ENCODE results near the gene KHDC4.

KHDC4 gene

DNA sequence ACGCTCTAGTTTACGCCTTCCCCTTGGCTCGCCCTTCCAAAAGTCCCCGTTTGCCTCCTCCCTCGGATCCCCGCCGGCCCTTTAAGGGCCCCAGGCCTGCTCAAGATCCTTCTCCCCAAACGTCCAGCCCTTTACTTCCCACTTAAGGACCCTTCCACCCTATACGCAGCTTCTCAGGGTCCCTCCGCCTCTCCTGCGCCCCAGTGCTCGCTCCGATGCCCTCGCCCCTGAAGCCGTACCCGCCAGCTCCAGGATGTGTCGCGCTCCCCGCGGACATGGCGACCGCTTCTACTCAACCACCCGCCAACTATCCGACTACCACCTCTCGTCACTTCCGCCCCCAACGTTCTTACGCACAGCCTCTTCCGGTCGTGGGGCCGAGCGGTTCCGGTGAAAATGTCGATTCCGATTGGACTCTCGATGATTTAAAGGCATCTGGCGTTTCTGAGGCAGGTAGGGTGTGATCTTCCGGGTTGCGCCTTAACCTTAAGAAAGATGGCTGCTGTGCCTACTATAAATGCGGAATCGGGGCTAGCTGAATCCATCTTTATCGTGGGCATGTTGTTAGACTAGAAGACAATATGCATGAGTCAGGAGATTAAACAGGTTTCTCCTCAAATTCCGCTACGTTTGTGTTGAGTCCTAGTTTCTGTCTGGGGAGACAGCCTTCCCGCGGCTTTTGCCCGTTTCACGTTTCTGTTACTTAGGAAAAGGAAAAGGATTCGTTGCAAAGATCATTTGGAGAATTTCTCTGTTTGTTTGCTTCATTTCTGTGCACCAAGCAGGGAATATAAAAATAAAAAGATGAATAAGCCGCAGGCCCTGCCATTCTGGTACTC is at the start of gene KHDC4:
TSS of gene KHDC4 (minus strand) at position 317 of the 839 bp plus-strand sequence. CDS start at position 277, 40 bp downstream.
- in situ Hi-C loops (cut with HindIII; ENCODE audit: low sequenced_read_pairs): no loop called here

GRCh38 chr1:155983191-155984024 is 49.2 kb upstream of the KHDC4 start:
- in situ Hi-C loops (cut with HindIII; ENCODE audit: low sequenced_read_pairs): no loop called here

DNA sequence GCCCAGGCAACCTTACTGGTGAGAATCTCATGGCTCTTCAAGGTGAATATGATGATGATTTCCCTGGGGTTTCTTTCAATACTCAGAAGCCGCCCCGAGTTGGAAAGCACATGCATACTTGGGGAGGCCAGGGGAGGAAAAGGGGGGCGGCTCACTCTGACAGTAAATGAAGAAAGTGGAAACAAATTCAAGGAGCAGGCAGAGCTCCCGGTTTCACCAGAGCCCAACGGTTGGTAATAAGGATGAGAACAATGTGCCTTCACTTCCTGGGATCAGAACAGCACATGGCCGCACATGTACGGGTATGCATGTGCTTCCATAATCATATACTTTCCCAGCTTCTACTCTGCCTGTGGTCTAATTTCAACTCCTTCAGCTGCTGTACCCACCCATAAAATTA is 47.9 kb upstream of the KHDC4 start:
- in situ Hi-C loops (cut with HindIII; ENCODE audit: low sequenced_read_pairs): no loop called here

DNA sequence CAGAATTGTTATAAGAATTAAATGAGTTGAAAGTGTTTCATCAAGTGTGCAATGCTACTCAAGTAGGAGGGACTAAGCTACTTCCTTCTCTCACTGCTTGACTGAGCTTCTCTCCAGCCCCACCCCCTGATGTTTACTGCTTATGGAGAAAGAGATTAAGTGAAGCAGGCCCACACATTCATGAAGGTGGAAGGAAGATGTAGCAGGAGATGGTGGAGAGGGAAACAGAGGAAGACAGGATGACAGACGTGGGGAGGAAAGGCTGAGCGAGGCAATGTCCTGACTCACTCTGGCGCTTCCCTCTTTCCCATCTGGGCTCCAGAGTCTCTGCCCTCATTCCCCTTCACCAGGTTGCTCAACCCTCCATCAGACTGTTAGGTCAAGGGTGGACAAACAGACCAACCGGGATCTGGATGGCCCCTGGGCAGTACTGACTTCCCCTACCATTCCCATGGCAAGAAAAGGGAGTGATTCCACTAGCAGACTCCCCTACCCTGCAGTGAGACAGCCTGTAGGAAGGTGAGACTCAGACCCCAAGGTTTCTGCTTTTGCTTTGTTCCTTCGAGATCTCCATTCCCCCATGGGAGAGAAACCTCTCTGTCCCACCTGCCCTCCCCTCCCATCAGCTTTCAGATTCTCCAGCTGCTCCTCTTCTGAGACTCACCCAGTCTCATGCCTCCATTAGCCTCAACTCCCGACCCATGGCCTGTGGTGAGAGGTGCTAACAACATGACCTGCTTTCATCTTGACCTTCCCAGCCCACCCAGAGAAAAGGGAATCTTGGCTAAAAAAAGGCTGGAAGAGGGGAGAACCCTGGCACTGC is 47.3 kb upstream of the KHDC4 start:
- in situ Hi-C loops (cut with HindIII; ENCODE audit: low sequenced_read_pairs): no loop called here

DNA sequence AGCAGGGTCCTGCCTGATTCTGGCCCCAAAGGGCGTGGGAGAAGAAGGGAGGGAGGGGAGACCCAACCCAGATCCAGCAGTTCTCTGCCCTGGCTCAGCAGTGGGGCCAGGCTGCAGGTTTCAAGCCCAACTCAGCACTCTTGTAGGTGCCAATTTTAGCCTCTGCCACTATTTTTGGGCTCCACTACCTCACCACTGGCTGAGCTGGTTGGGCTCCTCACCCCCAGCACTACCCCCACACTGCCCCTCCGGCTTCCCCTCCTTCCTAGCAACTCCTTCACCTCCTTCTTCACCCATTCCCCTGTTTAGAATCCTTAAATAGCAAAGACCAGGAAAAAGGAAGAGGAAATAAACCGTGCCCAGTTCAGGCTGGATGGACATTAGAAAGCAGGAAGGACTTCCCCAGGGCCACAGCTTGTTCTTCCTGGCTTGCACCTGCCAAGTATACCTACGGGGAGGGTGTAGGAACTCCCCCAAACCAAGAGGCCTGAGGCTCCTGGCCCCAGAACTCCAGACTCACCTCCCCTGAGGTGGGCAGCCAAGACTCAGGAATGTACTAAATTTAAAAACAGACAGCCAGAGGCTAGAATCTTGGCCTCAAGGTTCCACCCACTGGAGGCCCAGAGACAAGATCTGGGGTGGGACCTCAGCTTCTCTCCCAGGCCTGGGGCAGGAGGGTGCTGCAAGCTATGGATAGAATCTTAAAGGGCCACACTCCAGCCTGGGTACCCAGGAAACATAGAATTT is 45.6 kb upstream of the KHDC4 start:
- in situ Hi-C loops (cut with HindIII; ENCODE audit: low sequenced_read_pairs): no loop called here

- in situ Hi-C loops (cut with HindIII; ENCODE audit: low sequenced_read_pairs): no loop called here
Measured at GRCh38 chr1:155978973-155979429, 44.8 kb upstream of the KHDC4 start.

DNA sequence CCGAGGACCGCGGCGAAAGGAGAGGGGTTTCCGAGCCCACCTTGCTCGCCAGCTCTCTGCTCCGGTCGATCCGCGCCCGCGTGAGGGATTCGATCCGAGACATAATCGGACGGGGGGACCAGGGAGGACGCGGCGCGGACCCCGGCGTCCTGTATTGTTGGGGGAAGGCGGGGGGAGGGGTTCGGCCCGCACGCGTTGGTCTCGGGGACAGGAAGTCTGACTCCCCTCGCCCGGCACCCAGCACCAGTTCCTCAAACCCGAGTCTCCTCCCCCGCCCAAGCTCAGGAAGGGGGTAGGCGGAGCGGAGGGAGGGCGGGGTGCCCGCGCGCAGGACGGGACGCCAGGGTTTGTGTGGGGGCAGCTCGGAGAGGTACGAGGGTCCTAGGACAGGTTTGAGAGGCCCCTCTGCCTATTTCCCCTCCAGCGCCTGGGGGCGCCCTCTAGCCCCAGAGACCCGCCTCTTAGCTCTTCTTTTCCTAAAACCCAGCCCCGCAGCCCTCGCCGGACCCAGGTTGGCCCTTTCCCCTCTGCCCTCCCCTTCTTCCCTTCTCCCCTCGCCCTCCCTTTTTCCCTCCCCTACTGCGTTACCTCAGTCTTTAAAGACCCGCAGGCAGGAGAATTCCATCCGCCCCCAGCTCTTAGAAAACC is 44.2 kb upstream of the KHDC4 start, which contains the start of gene ARHGEF2:
TSS of gene ARHGEF2 (minus strand) at position 223 of the 648 bp plus-strand sequence. CDS start at position 103, 120 bp downstream.
- in situ Hi-C loops (cut with HindIII; ENCODE audit: low sequenced_read_pairs): no loop called here

DNA sequence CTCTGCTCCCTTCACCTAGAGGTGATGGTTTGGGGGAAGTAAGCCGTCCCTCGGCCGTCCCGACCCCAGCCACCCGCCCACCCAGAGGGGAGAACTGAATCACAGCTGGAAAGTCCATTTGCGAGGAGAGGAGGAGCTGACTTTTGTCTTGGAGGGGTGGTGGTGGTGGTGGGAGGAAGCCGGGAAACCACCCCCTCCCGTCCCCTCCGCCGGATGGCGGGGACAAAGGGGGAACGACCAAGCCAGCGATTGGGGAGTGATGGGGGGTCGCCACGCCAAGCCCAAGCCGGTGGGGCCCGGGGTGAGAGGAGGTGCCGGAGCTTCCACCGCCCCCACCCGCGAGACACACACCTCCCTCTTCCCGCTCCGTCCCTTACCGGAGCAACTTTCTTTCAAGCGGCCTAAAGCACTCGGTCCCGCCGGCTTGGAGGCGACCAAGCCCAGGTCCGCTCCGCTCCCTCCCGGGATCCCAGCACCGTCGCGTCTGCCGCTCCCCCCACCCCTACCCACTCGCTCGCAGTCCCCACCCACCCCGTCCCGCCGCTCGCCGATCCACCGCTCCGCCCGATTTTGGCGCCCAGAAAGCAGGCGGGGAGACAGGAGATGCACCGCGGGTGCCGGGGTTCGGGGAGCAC is 43.6 kb upstream of the KHDC4 start:
- in situ Hi-C loops (cut with HindIII; ENCODE audit: low sequenced_read_pairs): no loop called here

- in situ Hi-C loops (cut with HindIII; ENCODE audit: low sequenced_read_pairs): no loop called here
Measured at GRCh38 chr1:155976913-155977689, 42.9 kb upstream of the KHDC4 start.

- in situ Hi-C loops (cut with HindIII; ENCODE audit: low sequenced_read_pairs): no loop called here
Measured at GRCh38 chr1:155976062-155976912, 42.1 kb upstream of the KHDC4 start.

DNA sequence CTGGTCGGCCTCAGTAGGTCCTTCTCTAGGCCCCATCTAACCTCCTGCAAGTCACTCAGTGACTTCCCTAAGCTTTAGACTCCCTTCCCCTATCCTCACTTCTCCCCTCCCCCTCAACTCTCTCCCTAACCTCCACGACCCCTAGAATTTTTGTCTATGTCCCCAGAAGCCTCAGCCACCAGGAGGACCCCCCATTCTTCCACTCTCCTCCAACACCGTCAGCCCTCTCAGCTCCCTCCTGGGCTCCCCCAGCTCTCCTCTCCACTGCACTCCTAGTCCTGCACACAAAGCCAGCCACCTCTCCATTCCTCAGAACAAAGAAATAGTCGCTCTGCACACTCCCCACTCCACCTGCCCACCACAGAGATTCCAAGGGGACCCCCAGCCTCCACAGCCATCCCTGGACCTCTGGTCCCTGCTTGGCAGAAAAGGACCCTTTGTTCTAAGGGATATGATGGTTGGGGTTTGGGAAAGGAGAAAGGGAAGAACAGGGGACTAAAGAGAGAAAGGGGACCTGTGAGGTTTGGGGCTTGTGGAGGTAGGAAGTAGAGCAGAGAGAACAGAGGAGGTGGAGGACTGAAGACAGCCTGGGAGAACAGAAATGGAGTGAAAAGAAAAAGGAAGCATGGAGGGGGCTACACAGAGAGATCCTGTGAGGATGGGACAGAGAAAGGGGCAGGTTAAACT is 41.3 kb upstream of the KHDC4 start:
- in situ Hi-C loops (cut with HindIII; ENCODE audit: low sequenced_read_pairs): no loop called here

DNA sequence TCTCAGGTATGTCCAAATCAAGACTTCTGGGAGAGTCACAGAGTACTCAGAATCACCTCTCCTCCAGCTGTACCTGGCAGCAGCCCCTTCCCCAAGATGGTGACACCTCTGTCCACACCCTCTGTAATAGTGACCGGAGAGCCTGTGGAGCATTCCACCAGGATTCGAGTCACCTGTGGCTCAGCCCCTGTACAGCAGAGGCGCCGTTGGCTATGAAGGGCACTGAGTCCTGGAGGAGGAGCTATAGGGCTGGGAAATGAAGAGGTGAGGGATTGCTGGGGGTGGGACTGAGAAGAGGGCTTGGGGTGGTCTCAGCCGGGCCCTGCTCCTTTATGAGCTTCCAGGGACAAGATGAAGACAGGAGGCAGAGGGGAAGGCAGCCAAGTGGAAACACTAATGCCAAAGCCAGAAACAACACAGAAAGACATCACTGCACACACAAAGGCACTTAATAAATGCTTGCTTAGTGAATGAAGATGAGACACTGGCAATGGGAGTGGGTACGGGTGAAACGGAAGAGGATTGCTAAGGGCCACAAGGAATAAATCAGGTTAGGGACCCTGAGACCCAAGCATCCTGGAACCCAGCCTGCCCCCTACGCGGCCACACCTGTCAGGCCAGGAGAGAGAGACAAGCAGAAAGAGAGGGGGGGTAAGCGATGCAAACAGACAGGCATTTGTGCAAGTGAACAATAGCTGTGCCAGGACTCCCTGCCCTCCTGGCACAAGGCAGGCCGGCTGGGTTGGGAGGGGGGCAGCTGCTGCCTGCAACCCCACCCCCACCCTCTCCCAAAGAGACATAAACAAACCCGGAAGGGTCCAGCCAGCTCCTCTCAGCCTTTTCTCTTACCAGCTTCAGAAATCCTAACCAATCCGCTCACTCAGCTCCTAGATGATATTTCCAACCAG is 40.2 kb upstream of the KHDC4 start:
- in situ Hi-C loops (cut with HindIII; ENCODE audit: low sequenced_read_pairs): no loop called here

GRCh38 chr1:155973723-155974122 is 39.5 kb upstream of the KHDC4 start:
- in situ Hi-C loops (cut with HindIII; ENCODE audit: low sequenced_read_pairs): no loop called here

DNA sequence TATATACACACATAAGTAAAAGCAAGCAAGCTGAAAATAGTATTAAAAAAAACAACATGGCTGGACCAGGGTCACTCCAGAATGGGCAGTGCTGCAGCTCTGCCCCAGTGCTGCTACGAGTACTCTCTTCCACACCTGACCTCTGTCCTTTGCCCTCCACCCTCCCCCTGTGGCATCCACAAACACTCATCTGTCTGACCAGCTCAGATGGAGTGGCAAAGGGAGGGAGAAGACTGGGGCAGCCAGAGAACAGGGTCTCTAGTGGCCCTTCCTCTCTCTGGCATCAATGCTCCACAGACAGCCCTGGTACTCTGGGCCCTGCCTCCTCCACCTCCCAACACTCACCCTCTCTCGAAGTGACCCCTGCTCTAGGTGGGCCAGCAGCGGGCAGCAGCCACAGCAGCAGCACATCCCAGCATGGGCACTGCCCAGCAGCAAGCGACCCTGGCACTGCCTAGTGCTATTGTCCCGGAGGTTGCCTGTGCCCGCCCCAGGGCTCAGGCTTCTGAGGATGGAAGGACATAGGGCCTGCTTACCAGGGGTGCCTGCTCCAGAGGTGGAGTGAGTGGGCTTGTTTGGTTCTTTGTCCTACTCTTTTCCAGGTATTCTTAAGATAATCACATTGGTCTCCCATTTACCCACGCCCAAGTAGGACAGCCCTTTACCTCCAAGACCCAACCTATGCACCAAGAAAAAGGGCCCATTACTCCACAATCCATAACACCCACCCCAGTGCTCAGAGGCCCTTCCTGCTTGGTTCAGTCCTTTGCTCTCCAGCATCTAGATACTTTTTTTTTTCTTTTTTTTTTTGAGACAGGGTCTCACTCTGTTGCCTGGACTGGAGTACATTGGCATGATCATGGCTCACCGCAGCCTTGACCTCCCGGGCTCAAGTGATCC is 37.9 kb upstream of the KHDC4 start:
- in situ Hi-C loops (cut with HindIII; ENCODE audit: low sequenced_read_pairs): no loop called here
